SK-N-SH (cell line): ENCODE results near the gene DPPA5. TPM values are rescaled to one million over a fixed set of nuclear protein-coding genes. Genes with fewer than 3 reads are reported as not detected.
A peak's percentile ranks its signal among the peaks of the same experiment; 100 is the strongest.

Source experiments
- CTCF ChIA-PET: fragments of 300-600, 350-600 bp; formaldehyde crosslinking; extraction: SDS; loops from one replicate; lab custom pipeline; 2021; lab: Yijun Ruan, JAX
- POLR2A ChIA-PET: fragments of 350-600 bp; sonication (Branson Sonifier 250); formaldehyde crosslinking; extraction: SDS; loops from one replicate; lab custom pipeline; 2020; ENCODE audit warnings: antibody characterized with exemption, inconsistent platforms; lab: Yijun Ruan, JAX
- DNase-seq: peaks from one replicate; pipeline ENCODE4 v3.0.0; 2012
- H2AFZ ChIP-seq: fragments of 200-600 bp; sonication (generic); 2 replicates; pipeline ENCODE4 v1.8.1; 2016; ENCODE audit warnings: antibody characterized with exemption, mild to moderate bottlenecking, low read depth
- H3F3A ChIP-seq: fragments of 200-600 bp; sonication (generic); replicated peaks from 2 replicates; pipeline ENCODE3; 2016; ENCODE audit warnings: antibody characterized with exemption, mild to moderate bottlenecking; ENCODE audit not compliant: insufficient read depth
- H3K27ac ChIP-seq, 2 experiments: fragments of 200-500 bp in 1 of 2; fragments of 200-600 bp in 1 of 2; sonication (Bioruptor generic) in 1 of 2; sonication (generic), shearing (Covaris generic) in 1 of 2; 2 replicates each; pipeline versions ENCODE4 v1.5.1 to v1.6.1; 2014 to 2016; ENCODE audit warnings: low read depth in 2 of 2, inconsistent platforms in 1 of 2, low read length in 1 of 2, mild to moderate bottlenecking in 1 of 2, mixed read lengths in 1 of 2
- H3K27me3 ChIP-seq: fragments of 200-600 bp; sonication (generic), shearing (Covaris generic); 2 replicates; pipeline ENCODE4 v1.6.1; 2016; ENCODE audit warnings: mixed run types; ENCODE audit not compliant: insufficient read depth
- H3K36me3 ChIP-seq, 2 experiments: fragments of 200-500 bp in 1 of 2; fragments of 200-600 bp in 1 of 2; sonication (Bioruptor generic) in 1 of 2; sonication (generic) in 1 of 2; replicated peaks in 1 of 2; 2 replicates each; pipeline versions ENCODE3 to v1.5.1; 2014 to 2016; ENCODE audit warnings: low read length in 1 of 2, mild to moderate bottlenecking in 1 of 2; ENCODE audit not compliant: insufficient read depth in 2 of 2, control insufficient read depth in 1 of 2
- H3K4me1 ChIP-seq, 2 experiments: fragments of 200-500 bp in 1 of 2; fragments of 200-600 bp in 1 of 2; sonication (Bioruptor generic) in 1 of 2; sonication (generic), shearing (Covaris generic) in 1 of 2; 2 replicates each; pipeline versions ENCODE4 v1.5.1 to v1.6.1; 2014 to 2016; ENCODE audit warnings: low read depth in 1 of 2, low read length in 1 of 2, mixed run types in 1 of 2; ENCODE audit not compliant: insufficient read depth in 2 of 2, control insufficient read depth in 1 of 2
- H3K4me2 ChIP-seq: fragments of 200-600 bp; sonication (generic), shearing (Covaris generic); 2 replicates; pipeline ENCODE4 v1.6.1; 2017; ENCODE audit warnings: mixed run types
- H3K4me3 ChIP-seq, 2 experiments: fragments of 200-500 bp in 1 of 2; fragments of 200-600 bp in 1 of 2; sonication (Bioruptor generic) in 1 of 2; sonication (generic), shearing (Covaris generic) in 1 of 2; 2 replicates each; pipeline versions ENCODE4 v1.5.1 to v1.8.1; 2014 to 2016; ENCODE audit warnings: low read depth in 2 of 2, inconsistent platforms in 1 of 2, low read length in 1 of 2, mild to moderate bottlenecking in 1 of 2, mixed read lengths in 1 of 2, moderate library complexity in 1 of 2
- H3K79me2 ChIP-seq: fragments of 200-600 bp; sonication (generic); 2 replicates; pipeline ENCODE4 v1.8.1; 2017; ENCODE audit warnings: mild to moderate bottlenecking; ENCODE audit not compliant: insufficient read depth
- H3K9ac ChIP-seq: fragments of 200-600 bp; sonication (generic); 2 replicates; pipeline ENCODE4 v1.6.1; 2017; ENCODE audit warnings: mixed run types
- H3K9me2 ChIP-seq: fragments of 200-600 bp; sonication (generic); 2 replicates; pipeline ENCODE4 v1.6.1; 2017; ENCODE audit warnings: mixed run types
- H3K9me3 ChIP-seq: fragments of 200-600 bp; sonication (generic); 2 replicates; pipeline ENCODE4 v1.6.1; 2017; ENCODE audit warnings: mixed run types, mild to moderate bottlenecking, moderate library complexity
- H4K20me1 ChIP-seq: fragments of 200-600 bp; sonication (generic); 2 replicates; pipeline ENCODE4 v1.6.1; 2017; ENCODE audit warnings: mild to moderate bottlenecking, mixed run types; ENCODE audit not compliant: insufficient read depth
- CHD2 ChIP-seq: fragments of 150-350 bp; IDR thresholded peaks from 2 replicates; pipeline ENCODE4 v1.6.1; 2018; ENCODE audit warnings: low read length; ENCODE audit not compliant: partially characterized antibody
- EP300 ChIP-seq, 2 experiments: IDR thresholded peaks; 2 replicates each; pipeline versions ENCODE4 v1.4.0 to v1.6.1; 2012; ENCODE audit warnings: borderline replicate concordance in 1 of 2, low read depth in 1 of 2, low read length in 1 of 2
- FOXJ3 ChIP-seq: sonication (generic); formaldehyde crosslinking; IDR thresholded peaks from 2 replicates; pipeline ENCODE4 v1.5.1; 2020; ENCODE audit warnings: mild to moderate bottlenecking, missing genetic modification reagents
- FOXM1 ChIP-seq: IDR thresholded peaks from 2 replicates; pipeline ENCODE4 v1.4.0; 2012; ENCODE audit warnings: low read depth, mild to moderate bottlenecking
- GABPA ChIP-seq: IDR thresholded peaks from 2 replicates; pipeline ENCODE4 v1.4.0; 2012; ENCODE audit warnings: low read depth, mild to moderate bottlenecking
- JUND ChIP-seq: IDR thresholded peaks from 2 replicates; pipeline ENCODE4 v1.4.0; 2012
- MAX ChIP-seq: IDR thresholded peaks from 2 replicates; pipeline ENCODE4 v1.4.0; 2012; ENCODE audit warnings: low read depth
- MEF2A ChIP-seq: IDR thresholded peaks from 2 replicates; pipeline ENCODE4 v1.4.0; 2012; ENCODE audit warnings: low read depth, borderline replicate concordance
- MXI1 ChIP-seq: IDR thresholded peaks from 2 replicates; pipeline ENCODE4 v1.6.1; 2012; ENCODE audit warnings: mild to moderate bottlenecking, low read depth, low read length, improper control_type of control experiment
- NRF1 ChIP-seq: IDR thresholded peaks from 2 replicates; pipeline ENCODE4 v1.6.1; 2012; ENCODE audit warnings: low read depth, mild to moderate bottlenecking, low read length
- PBX3 ChIP-seq: IDR thresholded peaks from 2 replicates; pipeline ENCODE4; 2012
- POLR2AphosphoS5 ChIP-seq: IDR thresholded peaks from 2 replicates; pipeline ENCODE4 v1.6.1; 2012; ENCODE audit warnings: low read depth, low read length
- RAD21 ChIP-seq: IDR thresholded peaks from 2 replicates; pipeline ENCODE4 v1.6.1; 2012; ENCODE audit warnings: mild to moderate bottlenecking, low read length
- RCOR1 ChIP-seq: fragments of 150-350 bp; IDR thresholded peaks from 2 replicates; pipeline ENCODE4 v1.6.1; 2017; ENCODE audit warnings: antibody characterized with exemption, low read length
- REST ChIP-seq: IDR thresholded peaks from 2 replicates; pipeline ENCODE4 v1.6.1; 2012; ENCODE audit warnings: mild to moderate bottlenecking, low read depth, low read length, moderate library complexity
- RXRA ChIP-seq: IDR thresholded peaks from 2 replicates; pipeline ENCODE4 v1.4.0; 2012; ENCODE audit warnings: low read depth, mild to moderate bottlenecking, borderline replicate concordance
- SIN3A ChIP-seq: IDR thresholded peaks from 2 replicates; pipeline ENCODE4 v1.6.1; 2012; ENCODE audit warnings: low read depth, mild to moderate bottlenecking, low read length, moderate library complexity, borderline replicate concordance
- SMC3 ChIP-seq: IDR thresholded peaks from 2 replicates; pipeline ENCODE4 v1.6.1; 2012; ENCODE audit warnings: low read depth, low read length, improper control_type of control experiment
- TAF1 ChIP-seq: IDR thresholded peaks from 2 replicates; pipeline ENCODE4 v1.6.1; 2012; ENCODE audit warnings: low read depth, mild to moderate bottlenecking, low read length, moderate library complexity, borderline replicate concordance
- TEAD4 ChIP-seq: IDR thresholded peaks from 2 replicates; pipeline ENCODE4 v1.4.0; 2012; ENCODE audit warnings: mild to moderate bottlenecking, borderline replicate concordance; ENCODE audit not compliant: insufficient read depth
- USF1 ChIP-seq: IDR thresholded peaks from 2 replicates; pipeline ENCODE4 v1.4.0; 2012; ENCODE audit warnings: low read depth, borderline replicate concordance
- USF2 ChIP-seq: fragments of 150-350 bp; IDR thresholded peaks from 2 replicates; pipeline ENCODE4 v1.6.1; 2017; ENCODE audit warnings: antibody characterized with exemption, low read length, low read depth, borderline replicate concordance
- YY1 ChIP-seq: IDR thresholded peaks from 2 replicates; pipeline ENCODE4 v1.4.0; 2012; ENCODE audit warnings: low read depth, mild to moderate bottlenecking
- ZBTB33 ChIP-seq: IDR thresholded peaks from 2 replicates; pipeline ENCODE4 v1.4.0; 2012; ENCODE audit warnings: low read depth, borderline replicate concordance
- WGBS: methylation state at CpG from one replicate; pipeline ENCODE4 v1.1.6; 2017; ENCODE audit warnings: low lambda C conversion rate; 5-methylcytosine and 5-hydroxymethylcytosine counted together
- polyA plus RNA-seq, 3 experiments: library from polyadenylated mRNA; depleted of rRNA; stranded (reverse); fragments of >200 nt; gene quantifications; 2 replicates each; pipeline ENCODE4 v1.2.3, GENCODE V29; 2012

Gene DPPA5
- polyA plus RNA-seq, 1 of the 3 experiments (the other 2 are of a cell fraction), result not detected

GRCh38 chr6:73309785-73310502, 44.1 kb downstream of the DPPA5 start:
- Histone ChIP-seq H3K4me1 (no peaks in the 10 kb centered on the region; a peak in 1 of 4 replicates), H3F3A (no peaks in the 10 kb centered on the region), H4K20me1 (no peaks in the 10 kb centered on the region), H3K27ac (peak overlapping the region in 1 of 2 experiments; percentile 28; a peak in 1 of 4 replicates), H3K9ac (peak overlapping the region; percentile 50), H3K4me2 (peak overlapping the region; percentile 66), H3K79me2 (no peaks in the 10 kb centered on the region), H3K9me3 (no peaks in the 10 kb centered on the region), H3K27me3 (no peaks in the 10 kb centered on the region), H3K4me3 (peak overlapping the region; percentile 51 to 65), H2AFZ (peak overlapping the region; percentile 88), H3K9me2 (no peaks in the 10 kb centered on the region), H3K36me3 (no peaks in the 10 kb centered on the region)
- 19% methylated on average over 41 of the region's 59 CpGs for WGBS
- CTCF ChIA-PET, result interaction anchor here (1.2 to 1.8 kb wide), 3 partner anchors 16 to 24 kb away, joined by 3 to 5 read pairs (median 4); no protein-coding TSS in a partner anchor
- peak; percentile 80 for DNase-seq
- POLR2A ChIA-PET, result no interaction called here
- peak; percentile 69; the same call in 1 of the 2 replicates for TF ChIP-seq POLR2AphosphoS5
- TF ChIP-seq ZBTB33, result no peak
- 0 out of 2 replicates have a peak, but pooled peaks have one; percentile 49 for TF ChIP-seq YY1
- no peak for TF ChIP-seq CHD2
- no peak for TF ChIP-seq MXI1
- no peak for TF ChIP-seq USF2
- no peak for TF ChIP-seq JUND
- no peak for TF ChIP-seq EP300 (IDR thresholded peaks at IDR 0.05; ENCODE audit: borderline replicate concordance in 1 of 2, low read depth in 1 of 2, low read length in 1 of 2)
- no peak for TF ChIP-seq REST
- TF ChIP-seq USF1, result no peak
- TF ChIP-seq SMC3, result no peak
- no peak for TF ChIP-seq MEF2A
- TF ChIP-seq GABPA, result peak; percentile 46; the same call in 1 of the 2 replicates
- TF ChIP-seq MAX, result peak; percentile 42; the same call in 1 of the 2 replicates
- no peak for TF ChIP-seq RXRA
- TF ChIP-seq NRF1, result no peak
- TF ChIP-seq RAD21, result no peak; the same call in 1 of the 2 replicates
- no peak for TF ChIP-seq SIN3A
- no peak for TF ChIP-seq FOXM1
- TF ChIP-seq TAF1, result peak; percentile 11; the same call in 1 of the 2 replicates
- TF ChIP-seq RCOR1, result no peak
- TF ChIP-seq PBX3, result 0 out of 2 replicates have a peak, but pooled peaks have one; percentile 16
- no peak for TF ChIP-seq FOXJ3
- TF ChIP-seq TEAD4, result no peak
